Caki2 (cell line): ENCODE data around the gene SYF2. TPM values are rescaled to one million over a fixed set of nuclear protein-coding genes. Genes with fewer than 3 reads are reported as not detected.
"Not testable (repeated sequence)": the region's sequence is repeated elsewhere in the genome, so short reads cannot be mapped to it uniquely, and the experiment has no call there.

Source experiments
- DNase-seq: peaks from one replicate; pipeline ENCODE4 v3.0.0-alpha.2; 2015; ENCODE audit warnings: low read depth
- in situ Hi-C: cut with HindIII; loops from 2 replicates; pipeline ENCODE4 v1.10.0; 2016; ENCODE audit warnings: low sequenced_read_pairs, low pct_unique_long_range_greater_than_20kb, mixed read lengths
- total RNA-seq: library from RNA; depleted of rRNA; stranded (reverse); fragments of >200 nt; shearing (Covaris generic); gene quantifications from 2 replicates; pipeline ENCODE4 v1.2.3, GENCODE V29; 2014; ENCODE audit warnings: low replicate concordance

SYF2 gene
- total RNA-seq, 1 experiment from 2014 or later, result 36.4 TPM

- DNase-seq, result no peak
- in situ Hi-C loops, result no loop called here
Measured at GRCh38 chr1:25194054-25194453, 38.2 kb downstream of the SYF2 start.

DNA sequence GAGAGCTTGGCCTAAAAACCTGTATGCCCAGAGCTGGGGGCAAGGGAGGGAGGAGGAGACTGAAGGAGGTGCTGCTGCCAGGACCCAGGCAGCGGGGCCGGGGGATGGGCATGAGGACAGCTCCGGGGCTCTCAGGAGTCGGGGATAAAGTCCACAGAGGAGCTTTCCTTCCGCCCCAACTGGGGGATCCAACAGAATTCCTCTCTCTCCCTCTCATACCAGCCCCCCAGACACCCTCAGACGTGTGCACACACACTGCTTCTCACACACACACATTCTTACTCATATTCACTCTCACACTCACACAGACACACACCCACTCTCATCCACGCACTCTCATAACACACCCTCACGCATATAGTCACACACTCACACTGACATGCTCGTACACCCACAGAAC is 39.1 kb downstream of the SYF2 start:
- DNase-seq, result no peak
- in situ Hi-C loops, result no loop called here

DNA sequence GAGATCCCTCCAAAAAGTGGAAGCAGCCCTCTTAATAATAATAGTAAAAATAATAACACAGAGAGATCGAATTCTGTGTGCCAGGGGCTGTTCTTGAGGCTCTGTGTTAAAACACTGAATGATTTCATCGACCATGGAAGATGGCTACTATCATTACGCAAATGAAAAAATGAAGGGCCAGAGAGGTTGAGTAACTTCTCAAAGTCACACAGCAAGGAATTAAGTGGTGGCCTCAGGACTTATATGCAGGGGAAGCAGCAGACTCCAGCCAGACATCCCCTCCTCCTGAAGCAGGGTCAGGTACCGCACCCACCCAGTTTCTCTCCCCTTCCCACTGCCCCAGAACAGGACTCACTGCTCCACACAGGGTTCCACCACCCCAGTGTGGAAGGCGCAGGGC is 40.1 kb downstream of the SYF2 start:
- no peak for DNase-seq
- in situ Hi-C loops, result no loop called here

DNA sequence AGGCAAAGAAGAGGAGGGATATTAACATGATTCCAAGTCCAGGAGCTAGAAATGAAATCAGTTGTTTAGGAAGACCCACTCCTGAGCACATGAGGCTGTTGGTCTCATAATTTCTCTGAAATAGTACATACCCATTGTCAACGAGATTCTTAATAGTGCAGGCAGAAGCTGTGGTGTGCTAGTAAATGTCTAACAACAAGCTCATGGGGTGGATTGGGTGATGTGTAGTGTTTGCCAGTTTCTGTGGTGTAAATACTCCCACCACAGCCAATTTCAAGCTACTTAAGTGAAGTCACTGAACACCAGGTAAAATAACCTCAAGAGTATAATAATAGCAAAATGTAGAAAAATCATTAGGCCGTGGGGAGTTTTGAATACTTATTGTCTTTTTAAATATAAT is 42.0 kb downstream of the SYF2 start:
- no peak for DNase-seq
- in situ Hi-C loops, result no loop called here

GRCh38 chr1:25187904-25188303 is 44.4 kb downstream of the SYF2 start:
- DNase-seq, in situ Hi-C loops: not testable (repeated sequence)

DNA sequence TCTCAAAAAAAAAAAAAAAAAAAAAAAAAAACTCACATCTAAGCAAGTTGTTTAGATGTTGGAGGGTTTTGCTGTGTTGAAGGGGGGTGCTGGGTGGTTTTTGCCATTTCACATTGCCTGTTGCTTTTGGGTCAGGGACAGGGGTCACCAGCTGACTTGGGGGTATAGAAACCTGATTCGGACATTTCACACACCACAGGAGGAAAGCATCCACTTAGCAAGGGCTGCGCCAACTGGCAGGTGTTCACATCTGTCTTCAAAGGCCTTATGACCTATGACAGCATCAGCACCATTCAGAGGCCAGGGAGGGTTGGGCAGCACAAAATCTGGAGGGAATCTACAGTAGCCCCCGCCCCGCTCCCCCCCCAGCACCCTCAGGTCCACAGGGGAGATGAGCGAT is 45.2 kb downstream of the SYF2 start:
- in situ Hi-C loops, result no loop called here
- DNase-seq, result no peak

- in situ Hi-C loops, result no loop called here
- DNase-seq, result no peak
Measured at GRCh38 chr1:25186161-25187007, 45.9 kb downstream of the SYF2 start.

- DNase-seq, result no peak
- in situ Hi-C loops, result no loop called here
Measured at GRCh38 chr1:25185409-25186160, 46.7 kb downstream of the SYF2 start.

GRCh38 chr1:25184001-25184762 is 48.1 kb downstream of the SYF2 start:
- DNase-seq, result no peak
- in situ Hi-C loops, result no loop called here

- in situ Hi-C loops, result no loop called here
- DNase-seq, result no peak
Measured at GRCh38 chr1:25183126-25183980, 48.9 kb downstream of the SYF2 start.

DNA sequence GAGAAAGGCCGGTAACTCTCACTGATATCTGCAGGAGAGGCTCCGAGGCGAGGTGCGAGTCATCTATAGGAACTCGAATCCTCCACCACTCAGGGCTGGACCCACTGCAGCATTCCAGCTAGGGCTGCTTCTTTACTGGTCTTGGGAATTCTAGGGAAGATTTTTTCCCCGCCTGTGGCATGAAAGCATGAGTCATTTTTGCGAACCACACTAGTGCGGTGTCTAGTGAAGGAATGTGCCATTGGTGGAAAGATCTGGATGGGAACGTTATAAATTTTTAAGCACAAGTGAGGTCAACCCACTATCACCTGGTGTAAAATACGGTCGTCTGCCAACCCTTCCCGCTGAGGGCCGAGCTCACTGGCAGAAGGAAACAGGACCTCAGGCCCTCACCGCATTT is 49.7 kb downstream of the SYF2 start:
- DNase-seq, result peak; percentile 16
- in situ Hi-C loops, result no loop called here

DNA sequence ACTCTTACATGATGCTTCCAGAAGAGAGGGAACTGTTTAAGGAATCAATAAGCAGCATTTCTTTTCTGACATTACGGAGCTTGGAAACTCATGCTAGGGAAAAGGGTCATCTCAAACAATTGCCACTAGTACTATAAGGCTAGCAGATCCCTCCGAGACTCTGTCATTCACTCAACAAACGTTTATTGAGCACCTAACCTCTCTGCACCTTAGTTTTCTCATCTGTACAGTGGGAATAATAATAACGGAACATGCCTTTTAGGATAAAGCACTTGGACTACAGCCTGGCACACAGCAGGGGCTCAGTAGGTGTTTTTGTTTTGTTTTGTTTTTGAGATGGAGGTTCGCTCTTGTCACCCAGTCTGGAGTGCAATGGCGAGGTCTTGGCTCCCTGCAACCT is 51.3 kb downstream of the SYF2 start:
- in situ Hi-C loops, result no loop called here
- DNase-seq, result no peak

- in situ Hi-C loops, result no loop called here
- DNase-seq, result no peak
Measured at GRCh38 chr1:25178917-25179561, 53.3 kb downstream of the SYF2 start.

- in situ Hi-C loops, result no loop called here
- DNase-seq, result no peak
Measured at GRCh38 chr1:25174730-25175612, 57.3 kb downstream of the SYF2 start.

DNA sequence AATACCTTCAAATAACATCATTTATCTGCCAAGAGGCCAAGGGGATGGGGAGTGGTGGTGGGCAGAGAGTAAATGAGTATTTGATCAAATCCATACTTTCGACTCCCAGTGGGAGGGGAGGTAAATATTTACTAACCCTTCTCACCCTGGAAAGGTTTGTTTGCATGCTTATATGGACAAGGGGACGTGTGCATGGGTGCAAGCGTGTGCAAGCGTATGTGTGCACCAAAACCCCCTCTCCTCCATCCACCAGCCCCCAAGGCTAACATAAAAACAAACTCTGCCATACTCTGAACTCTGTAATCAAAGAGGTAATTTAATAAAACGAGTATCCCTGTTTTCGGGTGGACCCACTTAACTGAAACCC is 58.0 kb downstream of the SYF2 start:
- in situ Hi-C loops, result no loop called here
- DNase-seq, result no peak

DNA sequence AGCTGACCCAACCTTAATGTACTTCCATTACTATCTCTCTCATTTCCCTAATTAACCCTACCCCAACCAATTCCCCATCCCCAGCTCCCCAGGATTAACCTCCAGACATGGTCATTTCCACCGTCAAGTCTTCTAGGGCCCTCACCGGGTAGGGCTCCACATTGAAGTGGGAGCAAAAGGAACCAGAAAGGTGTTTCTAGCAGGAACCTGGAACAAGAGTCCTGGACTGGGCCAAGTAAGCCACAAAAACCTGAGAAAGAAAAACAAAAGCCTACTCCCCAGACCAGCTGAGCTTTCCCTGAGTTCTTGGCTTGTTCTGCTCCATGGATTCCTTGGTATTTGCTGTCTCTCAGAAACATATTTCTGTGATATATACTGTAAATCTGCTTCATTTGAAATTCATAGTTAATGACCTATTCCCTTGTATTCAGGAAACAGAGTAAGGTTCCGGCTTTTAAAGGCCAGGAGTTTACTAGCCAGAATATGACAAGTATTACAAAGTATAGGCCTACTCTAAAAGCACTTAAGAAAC is 58.4 kb downstream of the SYF2 start:
- in situ Hi-C loops, result no loop called here
- no peak for DNase-seq
